ENCODE results near the gene NDUFAF8. TPM values are rescaled to one million over a fixed set of nuclear protein-coding genes. Genes with fewer than 3 reads are reported as not detected.

NDUFAF8 gene
- total RNA-seq, 6 experiments from 2014 or later = 15.7 to 35.9 (median 23.3) TPM

DNA sequence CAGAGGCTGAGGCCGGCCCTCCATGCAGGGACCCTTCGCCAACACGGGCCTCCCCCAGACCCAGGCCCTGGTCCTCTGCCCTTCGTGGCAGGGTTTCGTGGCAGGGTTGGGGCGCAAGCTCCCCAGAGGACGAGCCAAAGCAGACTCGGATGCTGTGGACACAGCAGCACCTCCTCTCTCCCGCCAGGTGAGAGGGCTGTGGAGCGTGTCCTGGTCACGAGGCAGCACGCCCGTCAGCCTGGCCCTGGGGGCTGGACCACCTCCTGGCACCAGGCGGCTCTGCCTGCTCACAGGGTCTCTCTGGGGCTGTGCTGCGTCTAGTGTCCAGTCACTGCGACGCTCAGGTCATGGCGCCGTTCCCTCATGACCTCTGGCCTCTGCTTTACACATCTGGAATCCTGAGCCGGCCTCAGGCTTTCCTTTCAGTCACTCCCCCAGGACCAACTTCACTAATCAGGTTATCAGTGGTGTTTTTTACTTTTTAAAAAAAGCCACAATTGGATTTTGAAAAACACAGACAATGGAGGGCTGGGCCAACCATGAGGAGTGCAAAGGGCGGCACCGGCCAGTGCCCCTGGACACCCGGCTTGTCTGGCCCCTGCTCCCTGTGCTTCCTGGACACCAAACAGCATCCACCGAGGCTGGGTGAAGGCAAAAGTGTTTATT is 5.4 kb downstream of the NDUFAF8 start:
- WGBS (ENCODE audit: insufficient coverage, low coverage, low lambda C conversion rate, missing lambda C conversion rate) = 27% methylated on average over 11 of the region's 24 CpGs
- intact Hi-C loops (cut with DNase I) = loop anchor here in 1 of 2 donors (10.0 kb wide), 1 partner anchor 220 kb away; no protein-coding TSS in a partner anchor
- H3K27ac ChIP-seq = peak overlapping the region in 2 of 3 donors; percentile 2 to 66

DNA sequence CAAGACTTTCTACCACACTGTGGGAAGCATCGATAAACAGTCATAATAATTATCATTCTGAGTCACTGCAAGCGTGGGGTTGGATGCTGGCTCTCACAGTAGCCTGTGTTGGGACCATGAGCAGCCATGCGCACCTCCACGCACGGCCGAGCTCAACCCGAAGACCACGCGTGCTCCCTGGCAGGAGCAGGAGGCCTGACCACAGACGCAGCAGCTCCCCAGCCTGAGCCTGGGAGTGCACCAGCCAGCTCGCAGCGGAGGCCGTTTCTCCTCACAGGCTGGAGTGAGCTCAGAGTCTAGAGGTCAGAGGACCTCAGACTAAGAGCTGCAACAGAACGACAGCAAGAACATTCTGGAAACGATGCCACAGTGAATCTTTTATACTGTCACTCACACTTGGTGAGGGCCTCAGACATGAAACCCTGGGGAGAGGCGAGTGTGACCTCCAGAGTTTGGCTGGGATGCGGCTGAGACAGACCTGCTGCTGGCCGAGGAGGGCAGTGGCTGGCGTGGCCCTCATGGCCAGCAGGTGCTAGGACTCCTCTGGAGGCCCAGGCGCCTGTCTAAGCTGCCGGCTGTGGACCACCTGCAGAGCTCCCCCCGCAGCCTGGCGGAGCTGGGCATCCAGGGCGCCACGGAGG is 6.0 kb downstream of the NDUFAF8 start:
- Histone ChIP-seq H3K27me3 (no peaks in the 10 kb centered on the region), H3K9me3 (no peaks in the 10 kb centered on the region), H3K27ac (peak overlapping the region in 2 of 3 donors; percentile 2 to 66), H3K4me1 (peaks cover 0 to 24% (median 1%) of the 10 kb centered on the region in 4 donors), H3K36me3 (peaks cover 0 to 7% (median 0%) of the 10 kb centered on the region in 4 donors), H3K4me3 (no peak overlapping the region)
- TF ChIP-seq, protein P1, sequence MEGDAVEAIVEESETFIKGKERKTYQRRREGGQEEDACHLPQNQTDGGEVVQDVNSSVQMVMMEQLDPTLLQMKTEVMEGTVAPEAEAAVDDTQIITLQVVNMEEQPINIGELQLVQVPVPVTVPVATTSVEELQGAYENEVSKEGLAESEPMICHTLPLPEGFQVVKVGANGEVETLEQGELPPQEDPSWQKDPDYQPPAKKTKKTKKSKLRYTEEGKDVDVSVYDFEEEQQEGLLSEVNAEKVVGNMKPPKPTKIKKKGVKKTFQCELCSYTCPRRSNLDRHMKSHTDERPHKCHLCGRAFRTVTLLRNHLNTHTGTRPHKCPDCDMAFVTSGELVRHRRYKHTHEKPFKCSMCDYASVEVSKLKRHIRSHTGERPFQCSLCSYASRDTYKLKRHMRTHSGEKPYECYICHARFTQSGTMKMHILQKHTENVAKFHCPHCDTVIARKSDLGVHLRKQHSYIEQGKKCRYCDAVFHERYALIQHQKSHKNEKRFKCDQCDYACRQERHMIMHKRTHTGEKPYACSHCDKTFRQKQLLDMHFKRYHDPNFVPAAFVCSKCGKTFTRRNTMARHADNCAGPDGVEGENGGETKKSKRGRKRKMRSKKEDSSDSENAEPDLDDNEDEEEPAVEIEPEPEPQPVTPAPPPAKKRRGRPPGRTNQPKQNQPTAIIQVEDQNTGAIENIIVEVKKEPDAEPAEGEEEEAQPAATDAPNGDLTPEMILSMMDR (IDR thresholded peaks at IDR 0.05) = no peak
- TF ChIP-seq POLR2A (IDR thresholded peaks at IDR 0.05) = no peak
- intact Hi-C loops (cut with DNase I) = loop anchor here in 1 of 2 donors (10.0 kb wide), 1 partner anchor 220 kb away; no protein-coding TSS in a partner anchor
- WGBS (ENCODE audit: insufficient coverage, low coverage, low lambda C conversion rate, missing lambda C conversion rate) = 62% methylated on average over 12 of the region's 25 CpGs
- ATAC-seq (peak in 2 of 4 donors; percentile 64 to 76), DNase-seq (peak in 2 of 3 donors; percentile 46 to 72)

More for the DNA sequence above, 5.4 kb downstream of the NDUFAF8 start:
- TF ChIP-seq, protein P1 (IDR thresholded peaks at IDR 0.05) = no peak
- H3K4me1 ChIP-seq = peaks cover 0 to 28% (median 1%) of the 10 kb centered on the region in 4 donors
- DNase-seq = peak in 2 of 3 donors; percentile 22 to 55
- peak in 1 of 4 donors; percentile 3 for ATAC-seq
- no peaks in the 10 kb centered on the region for H3K9me3 ChIP-seq
- peaks cover 0 to under 1% (median 0%) of the 10 kb centered on the region in 4 donors for H3K36me3 ChIP-seq
- no peak overlapping the region for H3K4me3 ChIP-seq
- no peaks in the 10 kb centered on the region for H3K27me3 ChIP-seq

DNA sequence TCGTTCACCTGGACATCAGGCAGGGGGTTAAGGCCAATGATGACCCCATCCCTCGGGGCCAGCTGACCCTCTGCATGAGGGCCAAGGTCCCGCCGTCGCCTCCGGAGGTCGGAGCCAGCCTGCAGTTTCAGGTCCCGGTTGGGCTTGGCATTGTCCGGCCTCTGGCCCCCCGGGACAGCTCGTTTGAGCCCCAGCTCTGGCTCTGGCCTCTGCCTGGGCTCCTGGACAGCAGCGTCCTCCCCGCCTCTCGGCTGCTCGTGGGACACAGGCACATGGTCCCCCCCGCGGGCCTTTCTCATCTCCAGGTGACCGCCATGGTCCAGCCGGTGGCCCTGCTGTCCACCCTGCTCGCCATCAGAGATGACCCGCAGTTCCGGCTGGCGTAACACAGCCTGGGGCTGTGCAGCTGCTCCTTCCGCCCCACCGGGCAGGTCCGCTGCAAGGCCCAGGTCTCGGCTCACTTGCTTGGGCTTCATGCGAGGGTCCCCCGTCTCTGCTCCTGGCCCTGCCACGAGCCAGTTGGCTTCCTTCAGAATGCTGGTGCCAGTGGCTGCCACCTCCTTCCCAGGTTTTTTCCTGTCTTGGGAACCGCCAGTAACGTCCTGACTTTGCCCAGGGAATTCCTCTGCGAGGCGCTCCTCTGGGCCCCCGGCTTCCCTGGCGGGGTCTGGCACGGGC is 6.7 kb downstream of the NDUFAF8 start:
- peaks cover 0 to 14% (median 0%) of the 10 kb centered on the region in 4 donors for H3K36me3 ChIP-seq
- DNase-seq (peak in 2 of 3 donors; percentile 37 to 64), ATAC-seq (peak in 3 of 4 donors; percentile 1 to 57 (median 29))
- H3K27me3 ChIP-seq = no peaks in the 10 kb centered on the region
- intact Hi-C loops (cut with DNase I) = loop anchor here in 1 of 2 donors (10.0 kb wide), 1 partner anchor 221 kb away; no protein-coding TSS in a partner anchor
- WGBS (ENCODE audit: insufficient coverage, low coverage, low lambda C conversion rate, missing lambda C conversion rate) = 93% methylated on average over 3 of the region's 37 CpGs
- no peak overlapping the region for H3K4me3 ChIP-seq
- no peaks in the 10 kb centered on the region for H3K9me3 ChIP-seq
- no peak for TF ChIP-seq POLR2A (IDR thresholded peaks at IDR 0.05)
- TF ChIP-seq, protein P1 (IDR thresholded peaks at IDR 0.05) = no peak
- peak overlapping the region in 1 of 3 donors; percentile 66 for H3K27ac ChIP-seq
- H3K4me1 ChIP-seq = peaks cover 0 to 22% (median 1%) of the 10 kb centered on the region in 4 donors

DNA sequence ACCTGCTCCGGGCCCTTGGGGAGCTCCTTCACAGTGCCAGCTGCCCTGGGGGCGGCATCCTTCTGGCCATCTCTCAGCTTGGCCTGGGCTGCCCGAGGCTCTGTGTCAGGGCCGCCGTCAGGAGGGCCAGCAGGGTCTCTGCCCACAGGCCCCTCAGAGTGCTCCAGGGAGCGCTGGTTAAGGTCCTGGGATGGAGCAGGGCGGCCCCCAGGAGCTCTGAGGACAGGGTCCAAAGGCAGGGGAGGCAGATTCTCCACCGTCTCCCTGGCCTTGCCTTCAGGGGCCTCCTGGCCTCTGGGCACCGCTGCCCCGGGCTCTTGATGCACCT is 7.2 kb downstream of the NDUFAF8 start:
- Histone ChIP-seq H3K27ac (no peak overlapping the region), H3K4me1 (peaks cover 0 to 22% (median 1%) of the 10 kb centered on the region in 4 donors), H3K4me3 (no peak overlapping the region), H3K27me3 (no peaks in the 10 kb centered on the region), H3K9me3 (no peaks in the 10 kb centered on the region), H3K36me3 (peaks cover 0 to 19% (median 2%) of the 10 kb centered on the region in 4 donors)
- ATAC-seq (no peak), DNase-seq (peak in 1 of 3 donors; percentile 22)
- TF ChIP-seq, protein P1 (IDR thresholded peaks at IDR 0.05) = no peak
- no peak for TF ChIP-seq POLR2A (IDR thresholded peaks at IDR 0.05)
- no CpG with 5 or more reads among the region's 10 CpGs for WGBS (ENCODE audit: insufficient coverage, low coverage, low lambda C conversion rate, missing lambda C conversion rate)
- intact Hi-C loops (cut with DNase I) = loop anchor here in 1 of 2 donors (10.0 kb wide), 1 partner anchor 222 kb away; no protein-coding TSS in a partner anchor
